ENCODE results near the gene MRAP.

Gene MRAP

DNA sequence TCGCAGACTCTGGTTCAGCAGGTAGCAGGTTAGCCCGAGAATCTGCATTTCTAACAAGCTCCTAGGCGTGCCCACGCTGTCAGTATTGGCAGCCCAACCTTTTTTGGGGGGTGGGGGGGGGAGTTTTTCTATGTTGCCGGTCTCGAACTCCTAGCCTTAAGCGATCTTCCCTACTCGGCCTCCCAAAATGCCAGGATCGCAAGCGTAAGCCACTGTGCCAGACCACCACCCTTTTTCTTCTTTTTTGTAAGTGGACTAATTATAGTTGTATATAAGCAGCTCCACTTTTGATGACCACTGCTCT, 19.3 kb upstream of the MRAP start (continued):
- TF ChIP-seq AEBP2 (tag by site-specific recombination; IDR thresholded peaks at IDR 0.05; ENCODE audit: borderline replicate concordance) (no peak), TRIM28 (IDR thresholded peaks at IDR 0.05; ENCODE audit: borderline replicate concordance, low read length) (no peak), ATF2 (tag by site-specific recombination; IDR thresholded peaks at IDR 0.05; ENCODE audit: low read depth) (0 out of 2 replicates have a peak, but pooled peaks have one; percentile 2), KLF10 (tag by site-specific recombination; IDR thresholded peaks at IDR 0.05) (no peak), PRDM10 (tag by site-specific recombination; IDR thresholded peaks at IDR 0.05) (no peak), ZNF2 (tag by site-specific recombination; IDR thresholded peaks at IDR 0.05) (no peak), HOXD13 (CRISPR knock-in tag; IDR thresholded peaks at IDR 0.05; ENCODE audit: borderline replicate concordance) (no peak), ZNF394 (tag by site-specific recombination; IDR thresholded peaks at IDR 0.05; ENCODE audit: borderline replicate concordance) (no peak), REPIN1 (tag by site-specific recombination; IDR thresholded peaks at IDR 0.05; ENCODE audit: low read depth) (no peak), ZBTB21 (tag by site-specific recombination; IDR thresholded peaks at IDR 0.05) (no peak), ZSCAN16 (tag by site-specific recombination; IDR thresholded peaks at IDR 0.05) (no peak)
- TF ChIP-seq, protein P1, sequence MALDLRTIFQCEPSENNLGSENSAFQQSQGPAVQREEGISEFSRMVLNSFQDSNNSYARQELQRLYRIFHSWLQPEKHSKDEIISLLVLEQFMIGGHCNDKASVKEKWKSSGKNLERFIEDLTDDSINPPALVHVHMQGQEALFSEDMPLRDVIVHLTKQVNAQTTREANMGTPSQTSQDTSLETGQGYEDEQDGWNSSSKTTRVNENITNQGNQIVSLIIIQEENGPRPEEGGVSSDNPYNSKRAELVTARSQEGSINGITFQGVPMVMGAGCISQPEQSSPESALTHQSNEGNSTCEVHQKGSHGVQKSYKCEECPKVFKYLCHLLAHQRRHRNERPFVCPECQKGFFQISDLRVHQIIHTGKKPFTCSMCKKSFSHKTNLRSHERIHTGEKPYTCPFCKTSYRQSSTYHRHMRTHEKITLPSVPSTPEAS (tag by site-specific recombination; IDR thresholded peaks at IDR 0.05): no peak
- TF ChIP-seq, protein P2, sequence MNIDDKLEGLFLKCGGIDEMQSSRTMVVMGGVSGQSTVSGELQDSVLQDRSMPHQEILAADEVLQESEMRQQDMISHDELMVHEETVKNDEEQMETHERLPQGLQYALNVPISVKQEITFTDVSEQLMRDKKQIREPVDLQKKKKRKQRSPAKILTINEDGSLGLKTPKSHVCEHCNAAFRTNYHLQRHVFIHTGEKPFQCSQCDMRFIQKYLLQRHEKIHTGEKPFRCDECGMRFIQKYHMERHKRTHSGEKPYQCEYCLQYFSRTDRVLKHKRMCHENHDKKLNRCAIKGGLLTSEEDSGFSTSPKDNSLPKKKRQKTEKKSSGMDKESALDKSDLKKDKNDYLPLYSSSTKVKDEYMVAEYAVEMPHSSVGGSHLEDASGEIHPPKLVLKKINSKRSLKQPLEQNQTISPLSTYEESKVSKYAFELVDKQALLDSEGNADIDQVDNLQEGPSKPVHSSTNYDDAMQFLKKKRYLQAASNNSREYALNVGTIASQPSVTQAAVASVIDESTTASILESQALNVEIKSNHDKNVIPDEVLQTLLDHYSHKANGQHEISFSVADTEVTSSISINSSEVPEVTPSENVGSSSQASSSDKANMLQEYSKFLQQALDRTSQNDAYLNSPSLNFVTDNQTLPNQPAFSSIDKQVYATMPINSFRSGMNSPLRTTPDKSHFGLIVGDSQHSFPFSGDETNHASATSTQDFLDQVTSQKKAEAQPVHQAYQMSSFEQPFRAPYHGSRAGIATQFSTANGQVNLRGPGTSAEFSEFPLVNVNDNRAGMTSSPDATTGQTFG (tag by site-specific recombination; IDR thresholded peaks at IDR 0.05; ENCODE audit: borderline replicate concordance): no peak

- CTCF ChIA-PET: no interaction called here
- H3K9me3 ChIP-seq (ENCODE audit: control insufficient read depth, insufficient read depth, low read depth, low read length): no peaks in the 10 kb centered on the region
- TF ChIP-seq ZNF560 (tag by site-specific recombination; IDR thresholded peaks at IDR 0.05; ENCODE audit: borderline replicate concordance): no peak
- TF ChIP-seq, protein P3, sequence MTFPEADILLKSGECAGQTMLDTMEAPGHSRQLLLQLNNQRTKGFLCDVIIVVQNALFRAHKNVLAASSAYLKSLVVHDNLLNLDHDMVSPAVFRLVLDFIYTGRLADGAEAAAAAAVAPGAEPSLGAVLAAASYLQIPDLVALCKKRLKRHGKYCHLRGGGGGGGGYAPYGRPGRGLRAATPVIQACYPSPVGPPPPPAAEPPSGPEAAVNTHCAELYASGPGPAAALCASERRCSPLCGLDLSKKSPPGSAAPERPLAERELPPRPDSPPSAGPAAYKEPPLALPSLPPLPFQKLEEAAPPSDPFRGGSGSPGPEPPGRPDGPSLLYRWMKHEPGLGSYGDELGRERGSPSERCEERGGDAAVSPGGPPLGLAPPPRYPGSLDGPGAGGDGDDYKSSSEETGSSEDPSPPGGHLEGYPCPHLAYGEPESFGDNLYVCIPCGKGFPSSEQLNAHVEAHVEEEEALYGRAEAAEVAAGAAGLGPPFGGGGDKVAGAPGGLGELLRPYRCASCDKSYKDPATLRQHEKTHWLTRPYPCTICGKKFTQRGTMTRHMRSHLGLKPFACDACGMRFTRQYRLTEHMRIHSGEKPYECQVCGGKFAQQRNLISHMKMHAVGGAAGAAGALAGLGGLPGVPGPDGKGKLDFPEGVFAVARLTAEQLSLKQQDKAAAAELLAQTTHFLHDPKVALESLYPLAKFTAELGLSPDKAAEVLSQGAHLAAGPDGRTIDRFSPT (tag by site-specific recombination; IDR thresholded peaks at IDR 0.05): no peak
- no peak for TF ChIP-seq ZNF16 (tag by site-specific recombination; IDR thresholded peaks at IDR 0.05; ENCODE audit: low read depth)
- TF ChIP-seq ZNF747 (tag by site-specific recombination; IDR thresholded peaks at IDR 0.05): no peak
- no peak for TF ChIP-seq ZNF530 (tag by site-specific recombination; IDR thresholded peaks at IDR 0.05; ENCODE audit: low read depth)
- TF ChIP-seq ZNF843 (tag by site-specific recombination; IDR thresholded peaks at IDR 0.05): no peak
- 0 out of 2 replicates have a peak, but pooled peaks have one; percentile 60 for TF ChIP-seq ATF2 (tag by site-specific recombination; IDR thresholded peaks at IDR 0.05; ENCODE audit: low read depth)
- peaks cover 6% of the 10 kb centered on the region; the same call in 1 of the 2 replicates for H3K4me1 ChIP-seq (ENCODE audit: control insufficient read depth, insufficient read depth, low read length)
- H3K4me3 ChIP-seq (ENCODE audit: low read depth, low read length): no peak overlapping the region
- H3K27ac ChIP-seq (ENCODE audit: extremely low read depth, low read depth, low read length): no peak overlapping the region
- H3K36me3 ChIP-seq (ENCODE audit: control insufficient read depth in 2 of 2, insufficient read depth in 1 of 2, low read length in 2 of 2): peaks cover 0 to 3% of the 10 kb centered on the region in 2 experiments; a peak in 2 of 3 replicates
- POLR2A ChIA-PET: no interaction called here
Measured at GRCh38 chr21:32281531-32281930, 17.1 kb upstream of the MRAP start.

Data from HEK293 (cell line).